HUES64 (cell line): ENCODE measurements around the gene SLC16A12.
"Not testable (repeated sequence)": the region's sequence is repeated elsewhere in the genome, so short reads cannot be mapped to it uniquely, and the experiment has no call there.

Experiments used
- H3K27ac ChIP-seq: 2 replicates; pipeline ENCODE4 v1.7.0; 2013; ENCODE audit warnings: low read depth, low read length, inconsistent platforms
- H3K27me3 ChIP-seq: 2 replicates; pipeline ENCODE4 v1.6.1; 2013; ENCODE audit warnings: mild to moderate bottlenecking, low read length; ENCODE audit not compliant: insufficient read depth
- H3K36me3 ChIP-seq: 2 replicates; pipeline ENCODE4 v1.6.1; 2013; ENCODE audit warnings: mild to moderate bottlenecking, low read length; ENCODE audit not compliant: insufficient read depth
- H3K4me1 ChIP-seq: 2 replicates; pipeline ENCODE4 v1.6.1; 2013; ENCODE audit warnings: mild to moderate bottlenecking, low read length, moderate library complexity; ENCODE audit not compliant: insufficient read depth
- H3K4me3 ChIP-seq: 2 replicates; pipeline ENCODE4 v1.5.1; 2013; ENCODE audit warnings: mild to moderate bottlenecking, low read length, moderate library complexity
- H3K9ac ChIP-seq: 2 replicates; pipeline ENCODE4 v1.6.1; 2013; ENCODE audit warnings: mild to moderate bottlenecking, low read depth, low read length
- H3K9me3 ChIP-seq: 2 replicates; pipeline ENCODE4 v1.6.1; 2013; ENCODE audit warnings: low read depth, low read length; ENCODE audit not compliant: insufficient read depth
- WGBS: fragments of 150-250, 120-280 bp; methylation state at CpG from one replicate; pipeline ENCODE4 v1.1.7; 2013; ENCODE audit warnings: missing lambda C conversion rate; 5-methylcytosine and 5-hydroxymethylcytosine counted together

Gene SLC16A12

GRCh38 chr10:89414879-89415821, 120.2 kb downstream of the SLC16A12 start:
- Histone ChIP-seq H3K36me3 (peaks cover 10% of the 10 kb centered on the region), H3K4me3 (peak overlapping the region; percentile 97), H3K9ac (peak overlapping the region; percentile 87), H3K27ac (peak overlapping the region; percentile 22; the same call in 1 of the 2 replicates), H3K9me3 (no peaks in the 10 kb centered on the region), H3K27me3 (peaks cover 32% of the 10 kb centered on the region), H3K4me1 (peaks cover 16% of the 10 kb centered on the region)
- WGBS, result 8% methylated on average over 65 of the region's 66 CpGs

- Histone ChIP-seq H3K27ac (peak within 1 kb of the TSS; percentile 22; the same call in 1 of the 2 replicates), H3K36me3 (peaks cover 10% of the 10 kb centered on the region), H3K27me3 (peaks cover 32% of the 10 kb centered on the region), H3K4me3 (peak within 1 kb of the TSS; percentile 97), H3K9ac (peak within 1 kb of the TSS; percentile 87), H3K9me3 (no peaks in the 10 kb centered on the region), H3K4me1 (peaks cover 14% of the 10 kb centered on the region)
- WGBS, result 1% methylated on average over 48 of the region's 48 CpGs
Observed at GRCh38 chr10:89414146-89414878, 121.1 kb downstream of the SLC16A12 start, which contains the start of gene IFIT5. IFIT5 (plus strand) TSS chr10:89414568; CDS start chr10:89414799, 231 bp downstream.

GRCh38 chr10:89413398-89413912, 121.9 kb downstream of the SLC16A12 start:
- no peaks in the 10 kb centered on the region for H3K9me3 ChIP-seq
- H3K4me3 ChIP-seq, result peak overlapping the region; percentile 97
- no peak overlapping the region for H3K27ac ChIP-seq
- H3K9ac ChIP-seq, result no peak overlapping the region
- peaks cover 32% of the 10 kb centered on the region for H3K27me3 ChIP-seq
- peaks cover 10% of the 10 kb centered on the region for H3K36me3 ChIP-seq
- peaks cover 6% of the 10 kb centered on the region for H3K4me1 ChIP-seq
- WGBS, result 93% methylated on average over 7 of the region's 7 CpGs

GRCh38 chr10:89412276-89412675, 123.1 kb downstream of the SLC16A12 start:
- not testable (repeated sequence) for H3K4me1 ChIP-seq, H3K36me3 ChIP-seq, H3K4me3 ChIP-seq, H3K9ac ChIP-seq, H3K9me3 ChIP-seq, H3K27ac ChIP-seq
- H3K27me3 ChIP-seq, result peaks cover 32% of the 10 kb centered on the region
- WGBS, result 96% methylated on average over 10 of the region's 10 CpGs

GRCh38 chr10:89411135-89411534, 124.3 kb downstream of the SLC16A12 start:
- 91% methylated on average over 2 of the region's 2 CpGs for WGBS
- H3K4me1 ChIP-seq, H3K27ac ChIP-seq, H3K36me3 ChIP-seq, H3K4me3 ChIP-seq, H3K9ac ChIP-seq, H3K9me3 ChIP-seq: not testable (repeated sequence)
- H3K27me3 ChIP-seq, result peaks cover 28% of the 10 kb centered on the region

- not testable (repeated sequence) for H3K9ac ChIP-seq, H3K4me3 ChIP-seq
- WGBS, result 97% methylated on average over 5 of the region's 5 CpGs
Observed at GRCh38 chr10:89410551-89410950, 124.8 kb downstream of the SLC16A12 start.

GRCh38 chr10:89409282-89409681, 126.1 kb downstream of the SLC16A12 start:
- not testable (repeated sequence) for H3K4me1 ChIP-seq, H3K36me3 ChIP-seq, H3K4me3 ChIP-seq, H3K9me3 ChIP-seq, H3K27ac ChIP-seq, H3K9ac ChIP-seq
- H3K27me3 ChIP-seq, result peaks cover 12% of the 10 kb centered on the region
- 95% methylated on average over 5 of the region's 5 CpGs for WGBS

More at GRCh38 chr10:89410551-89410950, 124.8 kb downstream of the SLC16A12 start:
- H3K27me3 ChIP-seq, result peaks cover 22% of the 10 kb centered on the region
- H3K4me1 ChIP-seq, H3K36me3 ChIP-seq, H3K9me3 ChIP-seq, H3K27ac ChIP-seq: not testable (repeated sequence)

- 95% methylated on average over 3 of the region's 3 CpGs for WGBS
- not testable (repeated sequence) for H3K36me3 ChIP-seq, H3K4me1 ChIP-seq, H3K9me3 ChIP-seq, H3K4me3 ChIP-seq, H3K27me3 ChIP-seq, H3K27ac ChIP-seq, H3K9ac ChIP-seq
Observed at GRCh38 chr10:89407792-89408191, 127.6 kb downstream of the SLC16A12 start.

GRCh38 chr10:89406178-89406577, 129.2 kb downstream of the SLC16A12 start:
- not testable (repeated sequence) for H3K27ac ChIP-seq

GRCh38 chr10:89404104-89405047, 131.0 kb downstream of the SLC16A12 start:
- Histone ChIP-seq H3K9ac (no peak overlapping the region), H3K4me3 (no peak overlapping the region), H3K27me3 (no peaks in the 10 kb centered on the region), H3K4me1 (no peaks in the 10 kb centered on the region), H3K36me3 (no peaks in the 10 kb centered on the region), H3K9me3 (no peaks in the 10 kb centered on the region), H3K27ac (no peak overlapping the region)
- 91% methylated on average over 10 of the region's 11 CpGs for WGBS

More at GRCh38 chr10:89406178-89406577, 129.2 kb downstream of the SLC16A12 start:
- H3K9me3 ChIP-seq, H3K27me3 ChIP-seq, H3K4me3 ChIP-seq, H3K9ac ChIP-seq, H3K4me1 ChIP-seq, H3K36me3 ChIP-seq: not testable (repeated sequence)
- 96% methylated on average over 8 of the region's 9 CpGs for WGBS
